IMR-90 (cell line): Measurements from ENCODE around the gene SLC19A1.

Source experiments
- BHLHE40 ChIP-seq: fragments of 150-350 bp; IDR thresholded peaks from 2 replicates; pipeline ENCODE4 v1.6.1; 2016; ENCODE audit warnings: mild to moderate bottlenecking, low read depth, low read length
- CEBPB ChIP-seq: IDR thresholded peaks from 2 replicates; pipeline ENCODE4 v1.6.1; 2012; ENCODE audit warnings: low read depth, low read length, improper control_type of control experiment
- MAFK ChIP-seq: IDR thresholded peaks from 2 replicates; pipeline ENCODE4 v1.6.1; 2012; ENCODE audit warnings: low read depth, low read length, improper control_type of control experiment
- MXI1 ChIP-seq: IDR thresholded peaks from 2 replicates; pipeline ENCODE4 v1.6.1; 2012; ENCODE audit warnings: low read depth, mild to moderate bottlenecking, low read length, moderate library complexity, borderline replicate concordance
- NFE2L2 ChIP-seq: fragments of 150-350 bp; IDR thresholded peaks from 2 replicates; pipeline ENCODE4 v1.6.1; 2016; ENCODE audit warnings: low read depth, mild to moderate bottlenecking, low read length
- POLR2A ChIP-seq: IDR thresholded peaks from 2 replicates; pipeline ENCODE4 v1.6.1; 2012; ENCODE audit warnings: mild to moderate bottlenecking, low read depth, low read length
- RAD21 ChIP-seq: IDR thresholded peaks from 2 replicates; pipeline ENCODE4 v1.6.1; 2012; ENCODE audit warnings: low read length, improper control_type of control experiment
- RFX5 ChIP-seq: IDR thresholded peaks from 2 replicates; pipeline ENCODE4 v1.8.0; 2012; ENCODE audit warnings: low read depth, mild to moderate bottlenecking, low read length, moderate library complexity
- SMC3 ChIP-seq: fragments of 150-350 bp; IDR thresholded peaks from 2 replicates; pipeline ENCODE4 v1.6.1; 2016; ENCODE audit warnings: low read depth, mild to moderate bottlenecking, antibody characterized with exemption, low read length, moderate library complexity
- TF ChIP-seq, protein P1 (sequence below): conservative IDR thresholded peaks from 2 replicates; pipeline ENCODE4 v1.5.1; 2012; ENCODE audit warnings: mild to moderate bottlenecking, low read depth, low read length, improper control_type of control experiment

DNA sequence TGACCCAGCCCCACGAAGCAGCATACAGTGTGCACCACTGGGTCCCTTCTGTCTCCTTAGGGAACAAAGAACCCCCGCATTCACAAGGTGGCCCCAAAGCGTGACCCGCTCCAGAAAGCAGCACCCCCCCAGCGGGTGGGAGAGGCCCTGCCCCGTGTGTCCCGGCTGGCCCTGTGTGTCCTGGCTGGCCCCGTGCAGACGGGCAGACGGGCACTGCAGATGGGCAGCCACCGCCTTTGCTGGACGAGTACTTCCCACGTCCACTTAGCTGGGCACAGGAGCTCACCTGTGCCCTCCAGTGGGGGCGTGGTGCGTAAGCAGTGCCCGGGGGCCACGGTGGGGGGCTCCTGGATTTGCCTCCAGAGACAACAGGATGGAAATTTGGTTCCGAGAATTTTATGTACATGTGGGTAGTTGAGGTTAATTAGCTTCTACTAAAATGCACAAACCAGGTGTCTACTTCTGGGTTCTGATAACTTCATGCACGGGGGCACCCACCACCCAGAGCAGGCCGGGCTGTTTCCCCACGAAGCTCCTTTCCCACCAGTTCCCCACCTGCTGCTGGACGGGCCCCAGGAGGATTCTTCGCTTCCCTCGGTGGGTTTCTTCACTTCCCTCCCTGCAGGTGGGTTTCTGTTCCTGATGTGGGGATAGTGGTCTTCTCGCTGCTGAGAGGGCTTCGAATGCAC, 33.2 kb upstream of the SLC19A1 start:
- TF ChIP-seq, protein P1, sequence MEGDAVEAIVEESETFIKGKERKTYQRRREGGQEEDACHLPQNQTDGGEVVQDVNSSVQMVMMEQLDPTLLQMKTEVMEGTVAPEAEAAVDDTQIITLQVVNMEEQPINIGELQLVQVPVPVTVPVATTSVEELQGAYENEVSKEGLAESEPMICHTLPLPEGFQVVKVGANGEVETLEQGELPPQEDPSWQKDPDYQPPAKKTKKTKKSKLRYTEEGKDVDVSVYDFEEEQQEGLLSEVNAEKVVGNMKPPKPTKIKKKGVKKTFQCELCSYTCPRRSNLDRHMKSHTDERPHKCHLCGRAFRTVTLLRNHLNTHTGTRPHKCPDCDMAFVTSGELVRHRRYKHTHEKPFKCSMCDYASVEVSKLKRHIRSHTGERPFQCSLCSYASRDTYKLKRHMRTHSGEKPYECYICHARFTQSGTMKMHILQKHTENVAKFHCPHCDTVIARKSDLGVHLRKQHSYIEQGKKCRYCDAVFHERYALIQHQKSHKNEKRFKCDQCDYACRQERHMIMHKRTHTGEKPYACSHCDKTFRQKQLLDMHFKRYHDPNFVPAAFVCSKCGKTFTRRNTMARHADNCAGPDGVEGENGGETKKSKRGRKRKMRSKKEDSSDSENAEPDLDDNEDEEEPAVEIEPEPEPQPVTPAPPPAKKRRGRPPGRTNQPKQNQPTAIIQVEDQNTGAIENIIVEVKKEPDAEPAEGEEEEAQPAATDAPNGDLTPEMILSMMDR, result no peak
- no peak for TF ChIP-seq POLR2A
- no peak for TF ChIP-seq RAD21
- TF ChIP-seq BHLHE40, result no peak
- no peak for TF ChIP-seq CEBPB
- no peak for TF ChIP-seq MAFK
- TF ChIP-seq SMC3, result no peak
- no peak for TF ChIP-seq NFE2L2
- TF ChIP-seq MXI1, result no peak
- TF ChIP-seq RFX5, result no peak
